UCSD-AML1 (cell line): ENCODE measurements around the gene TGFBR1.

Experiments
- DNase-seq: peaks from one replicate; lab custom pipeline; 2025; ENCODE audit not compliant: unreplicated experiment; lab: John Stamatoyannopoulos, UW

Gene TGFBR1

DNA sequence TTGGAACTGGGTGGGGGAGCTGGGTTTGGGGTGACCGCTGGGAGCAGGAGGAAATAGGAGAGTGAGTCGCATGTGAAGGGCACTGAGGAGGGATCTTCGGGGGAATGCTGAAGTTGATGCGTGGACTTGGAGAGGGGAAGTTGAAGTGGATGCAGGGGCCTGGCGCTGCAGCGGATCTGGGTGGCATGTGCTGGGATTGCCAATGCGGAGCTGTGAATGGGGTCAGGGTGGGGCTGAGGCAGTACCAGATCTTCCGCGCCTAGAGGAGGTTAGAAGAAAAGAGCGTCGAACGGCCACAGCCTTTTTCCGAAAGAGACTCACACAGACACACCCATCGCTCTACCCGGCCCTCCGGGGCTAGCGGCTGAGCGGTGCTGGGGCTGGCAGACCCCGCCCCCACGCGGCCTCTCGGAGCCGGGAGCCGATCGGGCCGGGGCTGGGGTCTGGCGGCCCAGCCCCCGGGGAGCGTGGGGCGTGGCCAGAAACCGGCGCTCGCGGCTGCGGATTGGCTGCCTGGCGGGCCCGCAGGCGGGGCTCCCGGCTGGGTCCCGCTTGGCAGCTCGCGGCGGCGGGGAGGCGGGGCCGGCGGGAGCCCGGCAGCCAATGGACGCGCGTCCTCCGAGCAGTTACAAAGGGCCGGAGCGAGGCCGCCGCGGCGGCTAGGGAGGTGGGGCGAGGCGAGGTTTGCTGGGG is at the start of gene TGFBR1:
TSS of gene TGFBR1 (plus strand) at position 655 of the 693 bp plus-strand sequence. CDS start 93 bp downstream, outside the sequence.
- peak; percentile 98 for DNase-seq

DNA sequence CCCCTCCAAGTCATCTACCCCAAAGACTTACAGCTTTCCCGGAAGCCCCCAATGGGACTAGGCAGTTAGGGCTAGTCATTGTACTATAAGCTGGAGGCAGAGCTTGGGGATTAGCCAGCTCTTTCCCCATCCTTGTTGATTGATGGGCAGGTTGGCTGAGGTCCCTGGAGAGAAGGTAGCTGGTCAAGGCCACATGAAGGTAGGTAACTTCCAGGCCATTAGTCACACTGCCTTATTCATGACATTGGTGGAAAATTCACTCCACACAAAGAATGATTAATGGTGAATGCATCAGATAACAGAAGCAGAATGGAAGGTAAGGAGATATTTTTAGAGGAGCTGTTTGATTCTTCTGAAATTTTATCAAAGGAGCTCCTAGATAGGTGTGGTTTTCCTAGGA is 49.5 kb upstream of the TGFBR1 start:
- no peak for DNase-seq

DNA sequence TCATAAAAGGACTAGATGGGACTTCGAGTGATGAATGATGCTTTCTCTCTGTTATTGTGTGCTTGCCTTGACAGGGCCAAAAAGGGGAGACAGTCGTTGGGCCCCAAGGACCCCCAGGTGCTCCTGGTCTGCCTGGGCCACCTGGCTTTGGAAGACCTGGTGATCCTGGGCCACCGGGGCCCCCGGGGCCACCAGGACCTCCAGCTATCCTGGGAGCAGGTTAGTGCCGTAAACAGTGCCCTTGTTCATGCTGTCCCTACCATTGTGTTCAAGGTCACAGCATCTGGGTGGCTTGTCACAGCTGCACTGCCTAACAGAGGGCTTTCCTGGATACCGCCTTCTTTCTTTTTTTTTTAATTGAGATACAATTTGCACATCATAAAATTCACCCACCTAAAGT is 48.7 kb upstream of the TGFBR1 start:
- DNase-seq = no peak

- DNase-seq = no peak
Measured at GRCh38 chr9:99056886-99057664, 47.8 kb upstream of the TGFBR1 start.

GRCh38 chr9:99057665-99058625 is 47.0 kb upstream of the TGFBR1 start:
- DNase-seq = peak; percentile 80

GRCh38 chr9:99058964-99059921 is 45.7 kb upstream of the TGFBR1 start:
- peak; percentile 67 for DNase-seq

DNA sequence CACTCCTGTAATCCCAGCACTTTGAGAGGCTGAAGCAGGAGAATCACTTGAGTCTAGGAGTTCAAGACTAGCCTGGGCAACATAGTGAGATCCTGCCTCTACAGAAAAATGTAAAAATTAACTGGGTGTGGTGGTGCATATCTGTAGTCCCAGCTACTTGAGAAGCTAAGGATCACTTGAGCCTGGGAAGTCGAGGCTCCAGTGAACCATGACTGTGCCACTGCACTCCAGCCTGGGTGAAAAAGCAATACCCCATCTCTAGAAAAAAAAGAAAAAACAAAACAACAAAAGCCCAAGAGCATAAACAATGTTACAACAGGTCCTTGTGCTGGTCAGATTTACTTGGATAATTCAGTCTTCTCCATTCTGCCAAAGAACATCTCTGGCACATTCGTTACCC is 44.3 kb upstream of the TGFBR1 start:
- DNase-seq = no peak

GRCh38 chr9:99062549-99062948 is 42.4 kb upstream of the TGFBR1 start:
- DNase-seq = no peak

DNA sequence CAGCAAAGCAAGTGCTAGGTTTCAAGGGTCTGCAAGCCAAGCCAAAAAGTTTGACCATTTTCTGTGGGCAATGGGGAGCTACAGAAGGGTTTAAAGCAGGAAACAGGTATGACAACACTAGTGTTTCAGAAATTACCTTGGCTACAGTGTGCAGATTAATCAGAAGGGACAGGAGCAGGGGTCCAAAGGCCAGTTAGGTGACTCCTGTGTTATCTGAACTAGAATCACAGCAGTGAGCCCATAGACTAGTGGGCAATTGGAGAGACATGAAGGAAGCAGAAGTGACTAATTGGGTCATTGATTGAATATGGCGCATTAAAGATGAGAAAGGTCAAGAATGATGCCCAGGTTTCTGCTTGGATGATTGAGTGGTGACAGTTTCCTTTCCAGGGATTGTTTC is 41.4 kb upstream of the TGFBR1 start:
- DNase-seq = no peak

DNA sequence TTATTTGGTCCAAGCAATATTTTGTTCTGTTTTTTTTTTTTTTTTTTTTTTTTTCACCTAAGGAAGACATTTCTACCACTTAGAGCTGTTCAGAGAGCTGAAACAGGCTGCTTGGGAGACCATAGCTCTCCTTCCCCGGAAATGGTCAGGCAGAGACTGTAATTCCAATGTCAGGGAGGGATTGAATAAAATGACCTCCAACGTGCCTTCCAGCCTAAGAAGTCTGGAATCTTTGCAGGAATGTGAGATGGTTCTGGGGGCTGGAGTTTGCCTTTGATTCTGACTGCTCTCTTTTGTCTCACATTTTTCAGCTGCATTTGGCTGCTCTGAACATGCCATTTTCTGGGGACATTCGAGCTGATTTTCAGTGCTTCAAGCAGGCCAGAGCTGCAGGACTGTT is 38.3 kb upstream of the TGFBR1 start:
- DNase-seq = no peak

GRCh38 chr9:99069075-99069474 is 35.8 kb upstream of the TGFBR1 start:
- no peak for DNase-seq

DNA sequence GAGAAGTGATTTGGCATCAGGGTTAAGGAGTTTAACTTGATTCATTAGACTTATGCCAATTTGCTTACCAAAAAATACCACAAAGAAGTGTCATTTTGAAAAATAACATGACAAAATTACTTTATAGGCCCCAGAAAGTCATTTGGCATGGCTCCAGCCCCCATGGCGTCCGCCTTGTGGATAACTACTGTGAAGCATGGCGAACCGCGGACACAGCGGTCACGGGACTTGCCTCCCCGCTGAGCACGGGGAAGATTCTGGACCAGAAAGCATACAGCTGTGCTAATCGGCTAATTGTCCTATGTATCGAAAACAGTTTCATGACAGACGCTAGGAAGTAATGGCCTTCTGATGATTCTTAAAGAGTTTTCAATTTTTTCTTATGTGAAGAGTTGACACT is 35.4 kb upstream of the TGFBR1 start:
- no peak for DNase-seq

DNA sequence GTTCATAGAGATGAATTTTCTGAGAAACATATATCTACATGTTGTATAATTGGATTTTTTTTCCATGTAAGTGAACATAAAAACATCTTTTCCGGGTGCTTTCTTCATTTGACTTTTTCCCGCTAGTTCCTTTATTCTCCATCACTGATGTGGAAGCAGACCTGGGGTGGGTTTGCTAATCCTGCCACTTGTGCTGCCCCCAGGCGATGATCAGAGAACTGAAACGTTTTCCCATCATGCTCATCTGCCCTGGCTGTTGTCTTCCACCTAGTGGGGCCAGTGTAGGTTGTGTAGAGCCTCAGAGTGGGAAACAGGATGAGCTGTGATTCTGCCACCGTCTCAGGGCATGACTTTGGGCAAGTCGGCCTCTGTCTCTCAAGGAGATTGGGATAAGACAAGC is 34.2 kb upstream of the TGFBR1 start:
- DNase-seq = no peak

- DNase-seq = no peak
Measured at GRCh38 chr9:99071313-99072039, 33.4 kb upstream of the TGFBR1 start.

DNA sequence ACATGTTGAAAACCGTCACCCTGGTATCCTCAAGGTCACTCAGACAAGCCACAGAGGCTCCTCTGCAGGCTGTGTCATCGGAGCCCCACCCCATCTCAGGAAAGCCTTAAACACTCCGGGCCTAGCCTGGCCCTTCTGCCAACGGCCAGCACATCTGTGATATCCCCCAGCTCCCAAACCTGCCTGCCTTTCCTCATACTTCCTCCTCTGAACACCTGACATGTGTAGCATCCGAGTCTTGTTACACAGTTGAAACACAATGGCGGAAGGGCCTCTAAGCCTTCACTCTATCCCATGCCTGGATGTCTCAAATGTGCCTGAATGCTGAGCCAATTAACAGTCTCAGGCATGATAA is 32.9 kb upstream of the TGFBR1 start:
- no peak for DNase-seq

- no peak for DNase-seq
Measured at GRCh38 chr9:99073347-99073746, 31.6 kb upstream of the TGFBR1 start.

GRCh38 chr9:99073985-99074901 is 30.7 kb upstream of the TGFBR1 start:
- no peak for DNase-seq

GRCh38 chr9:99074902-99075245 is 30.0 kb upstream of the TGFBR1 start:
- DNase-seq = no peak
